WERI-Rb-1 (cell line): Measurements from ENCODE around the gene IFT88.

Experiments
- DNase-seq: peaks from one replicate; pipeline ENCODE4 v3.0.0-alpha.2; 2020
- H3K27ac ChIP-seq: fragments of 250-450 bp; sonication (Bioruptor Pico); 2 replicates; pipeline ENCODE4 v1.5.1; 2020; ENCODE audit warnings: mild to moderate bottlenecking, moderate library complexity
- H3K27me3 ChIP-seq: fragments of 250-450 bp; sonication (Bioruptor Pico); 2 replicates; pipeline ENCODE4 v1.5.1; 2021; ENCODE audit warnings: mild to moderate bottlenecking, low read depth, moderate library complexity; ENCODE audit not compliant: insufficient read depth, severe bottlenecking
- H3K36me3 ChIP-seq: fragments of 250-450 bp; sonication (Bioruptor Pico); 2 replicates; pipeline ENCODE4 v1.5.1; 2020; ENCODE audit warnings: mild to moderate bottlenecking, moderate library complexity
- H3K4me3 ChIP-seq: 2 replicates; pipeline ENCODE4 v1.5.1; 2011; ENCODE audit warnings: low read depth, mild to moderate bottlenecking, control low read depth, low read length
- H3K9me3 ChIP-seq: fragments of 250-450 bp; sonication (Bioruptor Pico); 2 replicates; pipeline ENCODE4 v1.5.1; 2021; ENCODE audit warnings: mild to moderate bottlenecking, moderate library complexity; ENCODE audit not compliant: severe bottlenecking
- TF ChIP-seq, protein P1 (sequence below): IDR thresholded peaks from 2 replicates; pipeline ENCODE4 v1.5.1; 2011; ENCODE audit warnings: low read depth, mild to moderate bottlenecking, control low read depth, inconsistent platforms, low read length

IFT88 gene

DNA sequence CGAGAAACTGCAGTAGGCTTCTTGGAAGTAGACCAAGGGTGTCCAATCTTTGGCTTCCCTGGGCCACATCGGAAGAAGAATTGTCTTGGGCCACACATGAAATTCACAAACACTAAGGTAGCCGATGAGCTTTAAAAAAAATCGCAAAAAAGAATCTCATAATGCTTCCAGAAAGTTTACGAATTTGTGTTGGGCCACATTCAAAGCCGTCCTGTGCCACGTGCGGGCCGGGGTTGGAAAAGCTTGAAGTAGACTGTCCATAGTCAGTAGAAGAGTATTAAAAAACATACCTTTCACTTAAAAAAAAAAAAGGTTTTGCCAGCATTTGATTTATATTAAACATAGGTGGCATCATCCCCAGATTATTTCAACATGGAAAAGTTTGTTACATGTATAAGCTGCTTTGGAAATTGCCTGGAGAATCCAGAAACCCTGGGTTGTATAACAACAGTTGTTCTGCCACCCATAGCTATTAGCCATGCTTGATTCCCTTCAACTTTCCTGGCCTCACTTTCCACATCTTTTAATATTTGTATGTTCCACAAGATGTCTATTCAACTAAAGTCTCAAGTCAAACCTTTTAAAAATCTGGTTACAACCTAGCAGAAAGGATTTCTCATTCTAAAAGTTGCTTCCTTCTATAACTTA is 1.0 kb downstream of the IFT88 start:
- Histone ChIP-seq H3K27ac (peak overlapping the region; percentile 92), H3K27me3 (no peaks in the 10 kb centered on the region), H3K9me3 (peaks cover 15% of the 10 kb centered on the region), H3K36me3 (no peaks in the 10 kb centered on the region), H3K4me3 (peak overlapping the region; percentile 70)
- TF ChIP-seq, protein P1, sequence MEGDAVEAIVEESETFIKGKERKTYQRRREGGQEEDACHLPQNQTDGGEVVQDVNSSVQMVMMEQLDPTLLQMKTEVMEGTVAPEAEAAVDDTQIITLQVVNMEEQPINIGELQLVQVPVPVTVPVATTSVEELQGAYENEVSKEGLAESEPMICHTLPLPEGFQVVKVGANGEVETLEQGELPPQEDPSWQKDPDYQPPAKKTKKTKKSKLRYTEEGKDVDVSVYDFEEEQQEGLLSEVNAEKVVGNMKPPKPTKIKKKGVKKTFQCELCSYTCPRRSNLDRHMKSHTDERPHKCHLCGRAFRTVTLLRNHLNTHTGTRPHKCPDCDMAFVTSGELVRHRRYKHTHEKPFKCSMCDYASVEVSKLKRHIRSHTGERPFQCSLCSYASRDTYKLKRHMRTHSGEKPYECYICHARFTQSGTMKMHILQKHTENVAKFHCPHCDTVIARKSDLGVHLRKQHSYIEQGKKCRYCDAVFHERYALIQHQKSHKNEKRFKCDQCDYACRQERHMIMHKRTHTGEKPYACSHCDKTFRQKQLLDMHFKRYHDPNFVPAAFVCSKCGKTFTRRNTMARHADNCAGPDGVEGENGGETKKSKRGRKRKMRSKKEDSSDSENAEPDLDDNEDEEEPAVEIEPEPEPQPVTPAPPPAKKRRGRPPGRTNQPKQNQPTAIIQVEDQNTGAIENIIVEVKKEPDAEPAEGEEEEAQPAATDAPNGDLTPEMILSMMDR: no peak
- DNase-seq: no peak

DNA sequence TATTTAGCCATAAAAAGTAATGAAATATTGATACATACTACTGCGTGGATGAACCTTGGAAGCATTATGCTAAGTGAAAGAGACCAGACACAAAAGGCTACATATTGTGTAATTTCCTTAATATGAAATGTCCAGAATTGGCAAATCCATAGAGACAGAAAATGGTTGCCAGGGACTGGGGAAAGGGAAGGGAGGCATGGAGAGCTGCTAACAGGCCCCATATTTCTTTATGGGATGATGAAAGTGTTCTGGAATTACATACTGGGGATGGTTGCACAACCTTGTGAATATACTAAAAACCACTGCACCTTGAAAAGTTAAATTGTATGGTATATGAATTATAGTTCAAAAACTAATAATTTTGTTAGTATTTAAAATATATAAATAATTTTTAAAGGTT is 3.6 kb downstream of the IFT88 start:
- TF ChIP-seq, protein P1: no peak
- H3K4me3 ChIP-seq: no peak overlapping the region
- H3K27ac ChIP-seq: no peak overlapping the region
- peaks cover 2% of the 10 kb centered on the region for H3K9me3 ChIP-seq
- DNase-seq: no peak
- no peaks in the 10 kb centered on the region for H3K27me3 ChIP-seq
- no peaks in the 10 kb centered on the region; the same call in none of the 2 replicates for H3K36me3 ChIP-seq

DNA sequence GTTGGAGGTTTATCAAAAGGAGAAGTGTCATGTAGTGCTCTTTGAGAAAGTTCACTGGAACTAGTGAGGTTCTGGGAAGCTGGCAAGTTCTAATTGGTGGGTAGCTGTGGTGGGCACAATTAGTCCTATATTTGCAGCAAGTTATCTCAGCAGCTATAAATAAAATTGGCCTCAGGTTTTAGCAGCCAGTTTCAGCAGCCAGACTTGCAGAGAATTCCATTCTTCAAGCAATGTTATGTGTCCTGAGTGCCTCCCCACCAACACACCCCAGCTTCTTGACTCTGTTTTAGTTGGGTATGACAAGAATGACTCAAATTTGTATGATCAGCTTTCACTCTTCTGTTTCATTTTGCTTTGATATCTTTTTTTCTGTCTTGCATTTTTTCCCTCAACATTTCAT is 4.7 kb downstream of the IFT88 start:
- H3K36me3 ChIP-seq: no peaks in the 10 kb centered on the region; the same call in none of the 2 replicates
- no peak overlapping the region for H3K27ac ChIP-seq
- no peak for DNase-seq
- no peak overlapping the region for H3K4me3 ChIP-seq
- no peaks in the 10 kb centered on the region for H3K27me3 ChIP-seq
- no peaks in the 10 kb centered on the region for H3K9me3 ChIP-seq
- TF ChIP-seq, protein P1: no peak

DNA sequence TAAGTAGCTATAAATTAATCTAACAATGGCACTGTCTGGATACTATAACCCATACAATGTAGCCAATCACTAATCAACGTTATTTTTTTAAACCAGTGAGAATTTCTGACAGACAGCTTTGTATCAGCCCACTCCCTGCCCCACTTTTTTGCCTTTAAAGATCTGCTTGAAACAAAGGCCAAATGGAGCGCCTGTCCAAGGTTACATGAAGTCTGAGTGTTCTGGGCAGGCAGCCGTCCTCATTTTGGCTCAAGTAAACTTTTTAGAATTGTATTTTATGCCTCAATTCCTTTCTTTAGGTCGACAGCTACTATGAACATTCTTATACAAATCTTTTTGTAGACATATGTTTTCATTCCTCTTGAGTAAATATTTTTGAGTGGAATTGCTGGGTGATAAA is 6.2 kb downstream of the IFT88 start:
- no peak for DNase-seq
- TF ChIP-seq, protein P1: no peak
- no peaks in the 10 kb centered on the region; the same call in none of the 2 replicates for H3K36me3 ChIP-seq
- H3K9me3 ChIP-seq: no peaks in the 10 kb centered on the region
- H3K27me3 ChIP-seq: no peaks in the 10 kb centered on the region
- no peak overlapping the region for H3K4me3 ChIP-seq
- H3K27ac ChIP-seq: no peak overlapping the region

DNA sequence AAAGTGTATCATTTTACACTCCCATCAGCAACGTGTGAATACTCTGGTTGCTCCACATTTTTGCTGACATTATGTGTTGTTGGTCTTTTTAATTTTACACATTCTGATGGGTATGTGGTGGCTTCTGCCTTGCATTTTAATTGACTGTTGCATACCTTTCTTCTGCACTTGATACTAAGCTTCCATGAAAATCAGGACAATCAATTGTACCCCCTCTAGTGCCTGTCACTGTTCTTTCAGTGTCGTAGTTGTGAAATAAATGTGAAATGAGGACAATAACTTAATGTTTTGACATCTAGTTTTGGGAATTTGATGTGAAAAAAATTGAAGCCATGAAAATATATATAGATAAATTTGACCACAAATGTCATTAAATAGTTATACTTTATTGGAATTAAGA is 6.7 kb downstream of the IFT88 start:
- no peaks in the 10 kb centered on the region for H3K27me3 ChIP-seq
- TF ChIP-seq, protein P1: no peak
- DNase-seq: no peak
- H3K4me3 ChIP-seq: no peak overlapping the region
- no peak overlapping the region for H3K27ac ChIP-seq
- H3K9me3 ChIP-seq: peaks cover under 1% of the 10 kb centered on the region
- peaks cover 3% of the 10 kb centered on the region for H3K36me3 ChIP-seq

DNA sequence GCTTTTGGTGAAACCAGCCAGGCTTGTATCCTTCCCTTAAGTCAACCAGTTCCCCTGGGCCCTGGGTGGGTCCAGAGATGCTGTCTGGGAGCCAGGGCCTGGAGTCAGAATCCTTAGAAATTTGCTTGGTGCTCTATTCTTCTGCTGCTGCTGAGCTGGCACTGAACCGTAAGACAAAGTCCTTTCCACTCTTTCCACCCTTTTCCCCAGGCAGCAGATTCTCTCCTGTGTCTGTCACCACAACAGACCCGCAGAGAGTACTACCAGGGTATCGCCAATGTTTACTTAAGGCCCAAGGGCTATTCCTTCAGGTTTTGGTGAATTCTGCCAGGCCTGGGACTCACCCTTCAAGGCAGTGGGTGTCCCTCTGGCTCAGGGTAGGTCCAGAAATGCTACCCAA is 12.2 kb downstream of the IFT88 start:
- Histone ChIP-seq H3K4me3 (no peak overlapping the region), H3K27me3 (no peaks in the 10 kb centered on the region), H3K9me3 (peaks cover 5% of the 10 kb centered on the region), H3K36me3 (peaks cover 14% of the 10 kb centered on the region), H3K27ac (no peak overlapping the region)
- DNase-seq: no peak
- TF ChIP-seq, protein P1: no peak
